ENCODE data around the gene PAQR5.
"Not testable (repeated sequence)": the region's sequence is repeated elsewhere in the genome, so short reads cannot be mapped to it uniquely, and the experiment has no call there.

The PAQR5 gene

DNA sequence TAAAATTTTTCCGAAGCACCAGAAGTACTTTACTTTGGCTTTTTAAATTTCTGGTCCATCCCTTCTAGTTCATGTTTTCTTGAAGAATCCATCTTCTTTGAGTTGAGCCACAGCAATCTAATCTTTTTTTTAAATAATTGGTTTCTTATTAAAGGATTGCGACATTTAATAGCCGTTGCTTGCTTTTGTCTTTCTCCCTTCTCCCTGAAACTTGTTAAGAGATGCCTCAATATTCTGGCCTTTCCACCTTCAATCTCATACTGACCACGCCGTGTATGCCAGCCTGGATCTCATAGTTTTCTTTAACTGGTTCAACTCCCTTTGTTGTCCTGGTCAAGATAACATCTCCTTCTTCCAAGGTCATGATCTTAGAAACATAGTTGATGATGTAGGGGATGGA lies 135.5 kb downstream of the PAQR5 start:
- DNase-seq: no peak

DNA sequence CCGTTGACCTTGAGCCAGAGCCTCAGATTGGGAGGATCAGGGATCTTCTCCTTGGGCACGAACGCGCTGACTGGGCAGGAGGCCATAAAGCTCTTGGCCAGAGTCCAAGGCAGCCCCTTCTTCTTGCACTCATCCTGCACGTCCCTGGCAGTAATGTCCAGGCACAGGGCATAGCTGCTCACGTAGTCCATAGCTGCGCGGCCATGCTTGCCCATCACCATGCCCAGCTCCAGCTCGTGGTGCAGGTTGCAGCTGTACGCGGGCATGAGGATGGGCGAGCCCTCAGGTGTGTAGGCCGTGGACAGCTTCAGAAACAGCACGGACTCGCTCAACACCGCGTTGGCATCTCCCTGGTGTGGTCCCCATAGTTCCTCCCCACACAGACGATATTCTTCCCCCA lies 136.0 kb downstream of the PAQR5 start:
- no peak for DNase-seq

DNA sequence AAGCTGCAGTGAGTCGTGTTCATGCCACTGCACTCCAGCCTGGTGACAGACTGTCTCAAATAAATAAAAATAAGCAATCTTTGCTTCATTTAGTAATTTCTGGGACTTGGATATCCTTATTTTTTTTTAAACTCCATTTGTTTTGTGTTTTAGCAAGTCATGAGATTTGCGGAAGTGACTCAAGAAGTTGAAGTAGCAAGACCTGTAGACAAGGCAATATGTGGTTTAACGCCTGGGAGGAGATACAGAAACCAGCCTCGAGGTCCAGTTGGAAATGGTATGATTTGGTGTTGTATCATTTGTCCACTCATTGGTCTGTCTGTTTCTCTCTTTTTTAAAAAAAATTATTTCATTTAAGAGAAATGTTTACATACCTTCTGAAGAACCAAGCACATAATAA lies 137.3 kb downstream of the PAQR5 start:
- DNase-seq: no peak

DNA sequence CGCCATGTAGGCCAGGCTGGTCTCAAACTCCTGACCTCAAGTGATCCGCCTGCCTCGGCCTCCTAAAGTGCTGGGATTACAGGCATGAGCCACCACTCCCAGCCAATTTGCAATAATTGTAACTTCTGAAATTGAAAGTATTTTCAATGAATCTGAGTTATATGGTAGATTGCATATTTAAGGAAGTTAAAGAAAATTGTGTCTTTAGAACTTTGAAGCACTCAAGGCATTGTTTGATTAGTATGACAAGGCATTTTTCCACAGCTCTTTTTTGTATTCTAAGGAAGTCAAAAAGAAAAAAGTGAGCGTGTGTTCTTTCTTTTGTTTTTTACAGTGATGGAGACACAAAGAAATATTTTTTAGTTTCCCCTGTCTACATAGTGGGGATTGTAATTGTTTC lies 138.2 kb downstream of the PAQR5 start:
- DNase-seq: no peak

DNA sequence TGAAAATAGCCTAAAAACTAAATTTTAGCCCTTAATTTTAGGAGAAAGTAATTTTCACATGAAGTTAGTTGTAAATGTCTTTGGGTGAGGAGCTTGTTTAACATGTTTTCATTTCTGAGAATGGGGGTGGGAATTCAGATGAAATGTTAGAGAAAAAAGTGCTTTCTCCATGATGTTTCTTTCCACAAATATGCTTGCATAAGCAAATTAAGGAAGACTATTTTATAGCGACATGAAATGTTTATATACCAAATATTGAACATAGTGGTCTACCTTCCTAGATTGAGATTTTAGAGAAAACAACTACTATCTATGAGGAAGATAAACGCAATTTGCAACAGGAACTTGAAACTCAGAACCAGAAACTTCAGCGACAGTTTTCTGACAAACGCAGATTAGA lies 140.9 kb downstream of the PAQR5 start:
- no peak for DNase-seq

DNA sequence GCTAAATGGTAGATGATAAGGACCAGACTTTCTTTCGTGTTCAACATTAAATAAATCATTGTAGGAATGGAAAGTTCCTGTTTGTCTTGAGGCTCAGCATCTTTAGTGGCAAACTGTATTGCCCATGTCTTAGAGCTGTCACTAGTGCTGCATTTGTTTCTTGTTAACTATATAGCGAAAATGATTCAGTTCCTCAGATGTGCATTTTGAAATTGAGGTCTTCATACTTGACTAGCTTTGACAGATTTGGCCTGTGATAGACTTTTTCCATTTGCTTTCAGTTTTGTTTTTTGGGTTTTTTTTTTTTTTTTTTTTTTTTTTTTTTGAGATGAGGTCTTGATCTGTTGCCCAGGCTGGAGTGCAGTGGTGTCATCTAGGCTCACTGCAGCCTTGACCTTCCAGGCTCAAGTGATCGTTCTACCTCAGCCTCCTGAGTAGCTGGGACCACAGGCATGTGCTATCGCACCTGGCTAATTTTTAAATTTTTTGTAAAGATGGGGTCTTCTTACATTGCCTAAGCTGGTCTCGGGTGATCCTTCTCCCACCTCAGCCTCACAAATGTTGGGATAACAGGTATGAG lies 144.4 kb downstream of the PAQR5 start:
- no peak for DNase-seq

DNA sequence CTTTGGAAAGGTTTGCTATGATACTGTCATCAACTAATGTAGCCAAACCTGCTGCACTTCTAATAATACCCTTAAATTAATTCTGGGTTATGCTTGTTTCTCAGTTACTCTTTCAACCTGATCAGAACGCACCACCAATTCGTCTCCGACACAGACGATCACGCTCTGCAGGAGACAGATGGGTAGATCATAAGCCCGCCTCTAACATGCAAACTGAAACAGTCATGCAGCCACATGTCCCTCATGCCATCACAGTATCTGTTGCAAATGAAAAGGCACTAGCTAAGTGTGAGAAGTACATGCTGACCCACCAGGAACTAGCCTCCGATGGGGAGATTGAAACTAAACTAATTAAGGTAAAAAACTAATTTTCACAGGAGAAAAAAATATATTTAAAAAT lies 146.0 kb downstream of the PAQR5 start:
- no peak for DNase-seq

DNA sequence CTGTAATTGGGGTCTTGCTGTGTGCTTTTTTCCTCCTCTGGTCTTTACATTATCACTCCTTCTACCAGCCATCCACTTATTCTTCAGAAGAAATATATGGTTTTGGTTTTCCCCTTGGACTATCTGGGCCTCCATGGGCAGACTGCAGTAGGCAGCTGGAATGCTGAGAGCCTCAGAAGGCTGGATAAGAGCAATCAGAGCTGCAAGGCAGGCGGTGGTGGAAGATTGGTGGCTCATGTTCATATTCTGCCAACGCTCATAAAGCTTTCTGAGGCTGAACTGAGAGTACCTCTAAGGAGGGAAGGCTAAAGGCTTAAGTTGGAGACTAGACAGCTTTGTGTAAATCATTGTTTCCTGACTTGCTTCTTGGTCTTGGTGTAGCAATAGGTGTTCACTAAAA lies 148.2 kb downstream of the PAQR5 start:
- DNase-seq: no peak

DNA sequence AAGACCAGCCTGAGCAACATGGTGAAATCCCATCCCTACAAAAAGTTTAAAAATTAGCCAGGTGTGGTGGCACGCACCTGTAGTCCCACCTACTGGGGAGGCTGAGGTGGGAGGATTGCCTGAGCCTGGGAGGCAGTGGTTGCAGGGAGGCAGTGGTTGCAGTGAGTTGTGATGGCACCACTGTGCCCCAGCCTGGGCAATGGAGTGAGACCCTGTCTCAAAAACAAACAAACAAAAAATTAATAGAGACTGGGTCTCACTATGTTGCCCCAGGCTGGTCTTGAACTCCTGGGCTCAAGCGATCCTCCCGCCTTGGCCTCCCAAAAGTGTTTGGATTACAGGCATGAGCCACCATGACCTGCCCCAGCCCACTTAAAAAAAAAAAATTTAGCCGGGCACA lies 151.5 kb downstream of the PAQR5 start:
- not testable (repeated sequence) for DNase-seq

DNA sequence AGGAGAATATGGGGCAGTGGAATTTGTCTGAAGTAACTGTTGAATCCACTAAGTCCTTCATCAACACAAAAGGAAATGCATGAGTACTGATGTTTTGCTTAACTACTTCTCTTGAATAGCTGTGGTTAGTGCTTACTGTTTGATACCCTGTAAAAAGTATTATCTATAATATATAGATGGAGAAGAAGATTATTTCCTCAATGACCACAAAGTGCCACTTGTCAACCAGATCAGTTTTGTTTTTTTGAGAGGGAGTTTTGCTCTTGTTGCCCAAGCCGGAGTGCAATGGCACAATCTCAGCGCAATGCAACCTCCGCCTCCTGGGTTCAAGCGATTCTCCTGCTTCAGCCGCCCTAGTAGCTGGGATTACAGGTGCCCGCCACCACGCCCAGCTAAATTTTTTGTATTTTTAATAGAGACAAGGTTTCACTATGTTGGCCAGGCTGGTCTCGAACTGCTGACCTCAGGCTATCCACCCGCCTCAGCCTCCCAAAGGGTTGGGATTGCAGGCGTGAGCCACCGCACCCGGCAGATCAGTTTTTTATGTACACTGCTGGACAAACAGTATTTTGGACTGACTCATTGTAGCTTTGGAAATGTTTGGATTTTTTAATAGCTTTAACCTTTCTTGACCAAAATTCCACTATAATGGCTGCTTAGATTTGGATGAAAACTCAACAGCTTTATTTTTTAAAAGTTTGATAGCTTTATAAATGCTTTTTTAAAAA lies 152.4 kb downstream of the PAQR5 start:
- no peak for DNase-seq

DNA sequence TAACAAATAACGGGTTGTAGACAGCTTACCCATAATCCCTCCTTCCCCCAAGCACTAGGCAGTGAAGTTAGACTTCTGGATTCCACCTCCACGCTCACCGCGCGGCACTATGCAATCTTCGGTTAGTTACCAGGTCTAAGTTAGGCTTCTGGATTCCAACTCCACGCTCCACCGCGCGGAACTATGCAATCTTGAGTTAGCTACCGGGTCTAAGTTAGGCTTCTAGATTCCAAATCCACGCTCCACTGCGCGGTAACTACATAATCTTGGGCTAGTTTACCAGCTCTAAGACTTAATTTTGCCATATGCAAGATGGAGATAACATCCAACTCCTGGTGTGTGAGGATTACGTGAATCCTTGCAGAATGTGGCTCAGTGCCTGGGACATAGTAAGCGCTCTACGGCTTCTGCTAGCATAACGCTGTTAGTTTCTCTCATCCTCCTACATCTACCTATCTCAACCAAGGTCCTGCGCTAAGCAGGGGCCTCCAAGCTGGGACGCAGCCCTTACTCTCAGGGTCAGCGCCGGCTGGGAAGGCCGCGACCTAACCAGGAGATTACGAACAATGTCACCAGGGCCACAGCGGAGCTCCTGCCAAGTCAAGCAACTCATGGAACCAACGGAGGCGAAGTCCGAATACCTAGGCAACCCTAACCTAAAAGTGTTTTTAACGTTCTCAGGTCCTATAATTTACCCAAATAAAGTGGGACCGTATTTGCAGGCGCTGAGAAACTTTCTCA lies 153.4 kb downstream of the PAQR5 start:
- DNase-seq: peak; percentile 38

DNA sequence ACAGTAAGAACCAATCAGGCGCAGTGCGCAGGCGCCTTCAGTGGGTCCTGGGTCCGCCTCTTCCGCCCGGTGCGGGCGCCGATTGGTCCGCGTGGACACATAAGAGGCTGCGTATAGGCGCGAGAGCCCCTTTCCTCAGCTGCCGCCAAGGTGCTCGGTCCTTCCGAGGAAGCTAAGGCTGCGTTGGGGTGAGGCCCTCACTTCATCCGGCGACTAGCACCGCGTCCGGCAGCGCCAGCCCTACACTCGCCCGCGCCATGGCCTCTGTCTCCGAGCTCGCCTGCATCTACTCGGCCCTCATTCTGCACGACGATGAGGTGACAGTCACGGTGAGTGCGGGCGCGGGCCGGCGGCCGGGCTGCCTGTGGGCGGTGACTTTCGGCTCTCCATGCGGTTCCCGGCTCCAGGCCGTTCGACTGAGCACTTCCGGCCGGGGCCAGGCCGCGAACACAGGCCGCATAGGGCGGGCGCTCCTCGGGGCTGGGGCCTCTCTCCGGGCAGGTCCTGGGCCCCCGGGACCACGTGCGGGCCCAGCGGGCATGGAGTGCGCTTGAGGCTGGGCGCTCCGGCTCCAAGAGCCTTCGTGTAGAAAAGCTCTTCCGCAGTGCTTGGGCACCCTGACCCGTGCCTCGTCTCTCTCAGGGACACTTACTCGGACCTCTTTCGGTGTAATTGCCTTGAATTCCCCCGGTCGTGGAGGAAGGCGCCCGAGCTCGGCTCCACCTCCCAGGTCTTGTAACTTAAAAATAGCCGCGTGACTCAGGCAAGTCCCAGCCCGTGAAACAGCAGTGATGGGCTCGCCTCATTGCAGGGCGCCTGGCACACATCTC lies 154.2 kb downstream of the PAQR5 start, which contains the start of gene RPLP1:
Gene RPLP1, plus strand, starts transcription at position 127 of the 830 bp plus-strand sequence. Its CDS starts 131 bp downstream, at position 258.
- DNase-seq: peak; percentile 95

DNA sequence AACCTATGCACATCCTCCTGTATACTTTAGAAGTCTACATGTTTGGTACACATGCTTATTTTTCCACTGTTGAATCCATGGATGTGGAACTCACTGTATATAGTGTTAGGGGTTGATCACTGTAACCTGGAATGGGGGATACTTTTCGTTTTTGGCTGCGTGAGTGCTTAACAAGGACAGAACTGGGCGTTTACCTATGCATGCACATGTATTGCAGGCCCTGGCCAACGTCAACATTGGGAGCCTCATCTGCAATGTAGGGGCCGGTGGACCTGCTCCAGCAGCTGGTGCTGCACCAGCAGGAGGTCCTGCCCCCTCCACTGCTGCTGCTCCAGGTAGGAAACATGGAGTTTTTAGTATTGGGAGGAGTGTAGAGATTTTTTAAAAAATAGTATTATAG lies 156.2 kb downstream of the PAQR5 start:
- no peak for DNase-seq

DNA sequence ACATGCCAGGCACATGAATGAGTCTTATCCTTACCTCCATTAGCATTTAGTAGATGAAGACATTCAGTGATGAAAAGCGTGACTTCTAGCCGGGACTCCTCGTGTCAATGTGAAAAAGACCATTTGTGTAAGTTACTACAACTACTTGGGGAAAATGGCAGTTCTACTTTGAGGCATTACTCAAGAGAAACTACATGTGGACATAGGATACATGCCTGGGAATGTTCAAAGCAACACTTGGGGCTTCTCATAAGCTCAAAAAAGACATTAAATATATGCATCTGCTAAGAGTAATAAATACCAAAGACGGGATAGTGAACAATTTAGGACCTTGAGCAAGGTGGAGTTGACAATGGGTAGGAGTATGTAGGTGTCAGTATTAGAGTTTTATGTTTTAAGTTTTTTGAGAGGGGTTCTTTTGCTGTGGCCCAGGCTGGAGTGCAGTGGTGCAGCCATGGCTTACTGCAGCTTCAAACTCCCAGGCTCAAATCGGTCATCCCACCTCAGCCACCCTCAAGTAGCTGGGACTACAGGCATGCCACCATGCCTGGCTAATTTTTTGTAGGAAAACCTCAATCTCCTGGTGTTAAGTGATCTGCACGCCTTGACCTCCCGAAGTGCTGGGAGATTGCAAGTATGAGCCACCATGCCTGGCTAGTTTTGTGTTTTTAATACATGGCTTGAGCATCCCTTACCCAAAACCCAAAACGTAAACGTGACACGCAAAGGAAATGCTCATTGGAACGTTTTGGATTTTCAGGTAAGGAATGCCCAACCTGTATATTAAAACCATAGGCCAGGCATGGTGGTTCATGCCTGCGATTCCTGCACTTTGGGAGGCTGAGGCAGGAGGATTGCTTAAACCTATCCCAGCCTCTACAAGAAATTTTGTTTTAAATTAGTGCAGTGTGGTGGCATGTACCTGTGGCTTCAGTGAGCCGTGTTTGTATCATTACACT lies 157.8 kb downstream of the PAQR5 start:
- no peak for DNase-seq

Data from stimulated activated CD4-positive, alpha-beta T cell treated with anti-CD3 and anti-CD28 coated beads, Interleukin-15, amount 100 ng/mL, for 24 hours (primary cell).